ENCODE measurements around the gene DMBX1.

- TF ChIP-seq EP300 (IDR thresholded peaks at IDR 0.05) (no peak), POLR2AphosphoS5 (IDR thresholded peaks at IDR 0.05) (no peak), POLR2A (IDR thresholded peaks at IDR 0.05; ENCODE audit: low read depth) (no peak)
- TF ChIP-seq, protein P1, sequence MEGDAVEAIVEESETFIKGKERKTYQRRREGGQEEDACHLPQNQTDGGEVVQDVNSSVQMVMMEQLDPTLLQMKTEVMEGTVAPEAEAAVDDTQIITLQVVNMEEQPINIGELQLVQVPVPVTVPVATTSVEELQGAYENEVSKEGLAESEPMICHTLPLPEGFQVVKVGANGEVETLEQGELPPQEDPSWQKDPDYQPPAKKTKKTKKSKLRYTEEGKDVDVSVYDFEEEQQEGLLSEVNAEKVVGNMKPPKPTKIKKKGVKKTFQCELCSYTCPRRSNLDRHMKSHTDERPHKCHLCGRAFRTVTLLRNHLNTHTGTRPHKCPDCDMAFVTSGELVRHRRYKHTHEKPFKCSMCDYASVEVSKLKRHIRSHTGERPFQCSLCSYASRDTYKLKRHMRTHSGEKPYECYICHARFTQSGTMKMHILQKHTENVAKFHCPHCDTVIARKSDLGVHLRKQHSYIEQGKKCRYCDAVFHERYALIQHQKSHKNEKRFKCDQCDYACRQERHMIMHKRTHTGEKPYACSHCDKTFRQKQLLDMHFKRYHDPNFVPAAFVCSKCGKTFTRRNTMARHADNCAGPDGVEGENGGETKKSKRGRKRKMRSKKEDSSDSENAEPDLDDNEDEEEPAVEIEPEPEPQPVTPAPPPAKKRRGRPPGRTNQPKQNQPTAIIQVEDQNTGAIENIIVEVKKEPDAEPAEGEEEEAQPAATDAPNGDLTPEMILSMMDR (IDR thresholded peaks at IDR 0.05), result no peak
Measured at GRCh38 chr1:46474570-46474969, 15.1 kb upstream of the DMBX1 start.
